ENCODE measurements around the gene DOCK1.
A peak's percentile ranks its signal among the peaks of the same experiment; 100 is the strongest.

DOCK1 gene

DNA sequence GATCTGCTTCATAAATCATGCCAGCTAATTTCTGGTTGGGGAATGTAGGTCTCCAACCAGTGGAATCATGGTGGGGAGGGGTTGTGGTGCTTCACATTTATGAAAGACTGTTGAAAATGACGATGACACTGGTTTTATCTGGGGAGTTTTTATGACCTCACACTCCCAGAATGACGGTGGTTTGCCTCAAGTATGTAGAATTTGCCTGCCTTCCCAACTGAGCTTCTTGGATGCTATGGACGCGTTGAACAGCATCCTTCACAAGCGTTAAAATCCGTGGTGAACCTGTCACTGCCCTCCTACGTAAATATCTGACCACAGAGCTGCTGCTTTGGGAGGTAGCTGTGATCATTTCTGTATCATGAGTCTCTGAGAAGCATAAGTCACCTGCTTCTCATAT, 287.9 kb downstream of the DOCK1 start:
- DNase-seq: no peak

GRCh38 chr10:127194111-127194510, 288.9 kb downstream of the DOCK1 start:
- DNase-seq: no peak

DNA sequence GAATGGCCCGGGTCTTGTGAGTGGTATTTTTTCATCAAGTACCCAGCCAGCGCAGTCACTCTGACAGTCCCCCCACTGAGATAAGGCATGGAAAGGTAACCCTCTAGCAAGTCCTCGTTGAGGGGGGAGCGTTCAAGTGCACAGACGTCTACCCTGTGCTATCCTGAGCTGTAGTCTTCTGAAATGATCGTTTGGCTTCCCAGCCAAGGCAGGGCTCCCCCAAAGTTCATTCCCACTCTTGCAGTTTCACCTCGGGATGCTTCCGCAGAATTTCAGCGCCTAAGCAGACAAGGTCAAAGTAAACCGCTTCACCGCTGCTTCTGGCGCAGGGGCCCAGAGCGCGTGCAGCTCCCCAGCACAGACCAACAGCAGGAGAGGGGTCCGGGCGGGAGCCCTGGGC, 289.4 kb downstream of the DOCK1 start:
- no peak for DNase-seq

DNA sequence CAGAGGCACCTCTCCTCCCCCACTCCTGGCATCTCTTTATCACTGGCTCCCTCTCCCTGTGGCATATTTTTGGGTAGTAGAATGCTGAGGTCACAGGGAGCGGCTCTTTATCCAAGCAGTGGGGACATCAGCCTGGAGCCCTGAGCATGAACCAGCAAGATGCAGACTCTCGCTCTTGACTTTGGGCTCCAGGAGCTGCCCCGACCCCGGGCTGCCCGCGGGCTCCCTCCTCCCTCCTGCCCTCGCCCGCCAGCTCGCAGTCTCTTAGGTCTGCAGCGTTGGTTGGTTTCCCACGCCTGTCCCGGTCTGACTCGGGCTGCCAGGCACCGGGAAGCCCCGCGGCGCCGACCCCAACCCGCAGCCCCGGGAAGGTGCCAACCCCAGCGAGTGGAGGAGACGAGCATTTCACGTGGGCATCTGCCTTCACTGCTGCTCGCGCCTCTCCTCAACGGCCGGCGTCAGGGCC, 289.8 kb downstream of the DOCK1 start:
- peak; percentile 25 for DNase-seq

GRCh38 chr10:127195571-127196281, 290.5 kb downstream of the DOCK1 start:
- DNase-seq: peak; percentile 24

DNA sequence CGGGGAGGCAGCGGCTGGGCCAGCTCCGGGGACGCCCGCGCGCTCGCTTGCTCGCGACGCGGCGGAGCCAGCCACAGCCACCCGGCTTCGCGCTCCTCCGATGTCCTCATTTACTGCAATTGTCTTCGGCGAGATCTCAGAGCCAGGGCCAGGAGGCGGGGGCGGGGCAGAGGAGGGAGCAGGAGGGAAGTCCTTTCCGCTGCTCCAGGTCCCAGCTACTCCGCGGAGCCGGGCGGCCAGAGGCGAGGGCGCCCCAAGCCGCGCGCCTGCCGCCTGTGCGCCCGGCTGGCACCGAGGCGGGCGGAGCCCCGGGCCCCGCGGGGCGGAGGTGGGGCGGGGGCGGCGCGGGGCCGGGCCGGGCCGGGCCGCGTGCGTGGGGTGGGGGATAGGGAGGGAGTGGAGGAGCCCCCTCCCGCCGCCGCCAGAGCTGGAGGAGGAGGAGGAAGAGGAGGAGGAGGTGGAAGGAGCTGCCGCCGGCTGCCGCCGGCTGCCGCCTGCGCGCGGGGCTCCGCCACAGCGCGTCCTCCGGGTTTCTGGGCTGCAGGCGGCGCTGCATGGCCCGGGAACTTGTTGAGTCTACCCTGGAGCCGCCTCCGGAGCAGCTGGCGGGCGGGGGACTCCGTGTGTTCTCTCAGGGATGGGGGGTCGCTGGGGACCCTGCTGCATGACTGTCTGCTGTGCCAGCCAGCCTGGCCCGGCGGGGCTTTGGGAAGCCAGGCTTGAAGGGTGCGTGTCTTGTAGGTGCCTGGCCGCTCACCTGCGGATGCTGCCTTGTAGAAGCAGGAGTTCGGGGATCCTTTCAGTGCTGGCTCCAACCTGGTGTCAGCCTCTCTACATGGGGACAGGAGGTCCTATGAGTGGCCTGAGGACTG, 291.3 kb downstream of the DOCK1 start, which contains the start of gene INSYN2A:
Gene INSYN2A (minus strand): TSS at position 310 of the 872 bp plus-strand sequence. CDS start 20,196 bp downstream, outside the sequence.
- peak; percentile 45 for DNase-seq

DNA sequence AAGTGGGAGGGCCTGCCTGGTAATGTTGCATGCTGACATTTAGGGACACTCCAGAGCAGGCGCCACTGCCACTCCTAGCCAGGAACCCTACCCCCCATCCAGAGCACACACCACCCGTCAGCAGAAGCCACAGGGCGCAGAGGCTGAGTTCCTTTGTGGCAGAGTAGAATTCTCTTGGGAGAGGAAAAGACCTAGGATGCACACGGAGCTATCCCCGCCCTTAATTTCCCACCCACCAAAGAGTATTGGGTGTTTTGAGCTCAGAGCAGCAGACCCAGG, 291.9 kb downstream of the DOCK1 start:
- peak; percentile 45 for DNase-seq

GRCh38 chr10:127198307-127198706, 293.1 kb downstream of the DOCK1 start:
- DNase-seq: no peak

DNA sequence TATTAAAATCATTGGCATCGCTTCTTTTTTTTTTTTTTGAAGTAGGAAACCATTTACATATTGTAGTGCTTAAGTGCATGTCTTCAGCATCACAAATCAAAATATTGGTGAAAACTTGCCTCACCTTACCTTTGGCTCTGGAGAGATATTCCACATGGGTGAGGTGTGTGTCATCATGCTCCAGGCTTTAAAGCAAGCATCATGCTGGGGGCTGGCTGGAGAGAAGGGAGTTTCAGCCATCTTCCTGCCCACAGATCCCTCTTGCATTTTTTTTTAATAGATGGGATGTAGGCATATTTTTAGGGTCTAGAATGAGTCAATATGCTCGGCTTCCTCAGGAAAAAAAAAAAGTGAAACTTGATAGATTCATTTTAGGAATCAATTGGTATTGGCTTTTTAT, 293.5 kb downstream of the DOCK1 start:
- no peak for DNase-seq

GRCh38 chr10:127200646-127201045, 295.4 kb downstream of the DOCK1 start:
- no peak for DNase-seq

GRCh38 chr10:127203067-127203466, 297.8 kb downstream of the DOCK1 start:
- no peak for DNase-seq

DNA sequence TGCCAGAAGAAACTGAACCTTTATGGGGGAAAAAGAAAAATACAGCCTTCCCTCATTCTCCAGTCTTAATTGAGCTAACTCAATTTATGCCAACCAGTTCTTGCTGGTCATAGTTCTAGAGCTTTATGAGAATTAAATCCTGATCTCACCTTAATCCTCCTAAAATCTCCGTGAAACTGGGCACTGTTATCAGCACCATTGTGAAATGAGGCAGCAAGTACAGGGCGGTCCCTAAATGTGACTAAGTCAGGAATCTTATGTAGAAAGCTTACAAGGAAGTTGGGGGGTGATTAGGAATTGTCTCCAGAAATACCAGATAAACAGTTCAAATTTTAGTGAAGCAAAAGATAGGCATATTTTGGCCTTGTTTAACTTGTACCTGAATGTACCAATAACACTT, 301.9 kb downstream of the DOCK1 start:
- DNase-seq: no peak

GRCh38 chr10:127210936-127211466, 305.8 kb downstream of the DOCK1 start:
- DNase-seq: no peak

GRCh38 chr10:127215866-127216265, 310.6 kb downstream of the DOCK1 start:
- DNase-seq: peak; percentile 9

DNA sequence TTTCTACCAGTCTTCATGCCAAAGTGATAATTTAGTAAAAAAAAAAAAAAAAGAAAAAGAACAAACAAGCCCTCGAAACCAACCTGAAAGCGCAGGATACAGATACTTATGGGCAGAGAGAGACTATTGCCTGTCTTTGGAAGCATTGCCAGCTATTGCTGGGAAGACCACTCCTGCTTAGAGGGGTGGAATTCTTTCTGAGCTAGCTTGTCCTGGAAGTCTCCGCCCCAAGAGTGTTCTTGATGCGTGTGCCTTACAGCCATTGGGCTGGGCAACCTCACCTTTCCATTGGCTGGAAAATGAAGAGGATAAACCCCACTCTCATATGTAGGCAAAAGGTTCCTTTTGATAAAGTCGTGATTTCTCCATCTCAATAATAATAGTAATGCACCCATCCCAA, 311.0 kb downstream of the DOCK1 start:
- no peak for DNase-seq

GRCh38 chr10:127216786-127217185, 311.6 kb downstream of the DOCK1 start:
- no peak for DNase-seq

DNA sequence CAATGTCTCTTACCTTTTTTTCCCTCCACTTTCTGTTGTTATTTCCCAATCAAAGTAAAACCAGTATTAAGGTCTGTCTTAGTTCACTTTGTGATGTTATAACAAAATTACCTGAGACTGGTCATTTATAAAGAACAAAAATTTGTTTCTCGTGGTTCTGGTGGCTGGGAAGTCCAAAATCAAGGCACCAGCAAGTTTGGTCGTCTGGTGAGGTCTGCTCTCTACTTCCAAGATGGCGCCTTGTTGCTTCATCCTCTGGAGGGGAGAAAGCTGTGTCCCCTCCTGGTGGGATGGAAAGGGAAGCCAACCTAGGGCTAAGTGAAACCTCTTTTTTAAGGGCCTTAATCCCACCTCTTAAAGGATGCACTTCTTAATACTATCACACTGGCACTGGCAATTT, 313.4 kb downstream of the DOCK1 start:
- no peak for DNase-seq

DNA sequence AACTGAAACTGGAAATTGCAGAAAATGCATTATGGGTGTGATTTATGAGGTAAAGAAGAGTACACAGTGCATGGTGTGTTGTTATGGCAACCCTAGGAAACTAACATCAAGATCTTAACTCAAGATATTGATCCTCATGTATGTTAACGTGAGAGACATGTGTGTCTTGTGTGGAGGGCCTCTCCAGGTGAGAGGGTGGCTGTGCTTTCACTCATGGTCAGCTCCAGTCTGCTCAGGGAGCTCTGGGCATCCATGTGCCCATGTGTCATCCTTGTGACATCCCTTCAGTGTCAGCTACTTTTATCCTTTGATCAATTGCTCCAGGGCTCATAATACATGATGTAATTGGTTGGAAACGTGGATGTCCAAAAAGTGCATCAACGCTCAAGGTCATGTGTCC, 316.1 kb downstream of the DOCK1 start:
- DNase-seq: no peak

GRCh38 chr10:127227027-127227426, 321.8 kb downstream of the DOCK1 start:
- no peak for DNase-seq

DNA sequence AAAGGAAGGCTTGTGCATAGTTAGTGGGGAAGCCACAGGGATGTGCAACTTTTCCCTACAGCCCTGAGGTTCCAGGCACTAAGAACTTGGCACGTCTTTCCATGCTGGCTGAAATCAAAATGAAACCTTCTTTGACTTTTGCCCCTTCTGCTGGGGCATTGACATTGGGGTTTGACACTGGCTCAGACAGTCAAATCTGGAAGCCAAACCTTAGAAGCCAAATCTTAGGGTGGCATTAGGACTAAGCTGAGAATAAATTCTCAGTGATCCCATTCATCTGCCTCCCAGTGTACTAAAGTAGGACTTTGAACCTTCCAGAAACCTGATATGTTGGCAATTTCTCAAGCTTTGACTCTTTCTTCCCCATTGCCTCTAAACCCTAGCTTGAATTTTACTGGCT, 322.4 kb downstream of the DOCK1 start:
- DNase-seq: no peak

DNA sequence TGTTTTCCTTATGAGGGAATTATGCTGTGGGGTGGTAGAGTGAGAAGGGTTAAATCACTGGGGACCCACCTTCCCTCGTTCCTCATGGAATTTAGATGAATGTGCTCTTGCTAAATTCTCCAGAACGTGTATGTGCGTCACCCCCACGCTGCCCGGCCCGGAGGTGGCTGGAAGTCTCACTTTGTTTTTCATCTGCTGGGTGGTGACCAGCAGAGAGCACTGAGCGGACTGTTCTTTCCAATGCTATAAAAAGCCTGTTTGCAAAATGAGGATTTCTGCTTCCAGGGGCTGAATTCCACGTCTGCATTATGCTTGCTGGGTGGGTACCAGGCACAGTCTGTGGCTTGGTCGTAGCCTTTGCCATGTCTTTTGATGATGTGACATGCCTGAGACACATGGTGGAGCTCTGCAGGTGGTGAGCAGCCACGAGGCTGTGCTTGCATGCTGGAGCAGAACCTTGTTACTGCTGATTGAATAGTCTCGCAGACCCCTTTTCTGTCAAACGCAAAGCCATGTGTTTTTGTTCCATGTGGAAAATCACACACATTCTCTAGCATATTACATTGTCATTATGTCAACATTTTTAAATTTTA, 323.1 kb downstream of the DOCK1 start:
- no peak for DNase-seq

DNA sequence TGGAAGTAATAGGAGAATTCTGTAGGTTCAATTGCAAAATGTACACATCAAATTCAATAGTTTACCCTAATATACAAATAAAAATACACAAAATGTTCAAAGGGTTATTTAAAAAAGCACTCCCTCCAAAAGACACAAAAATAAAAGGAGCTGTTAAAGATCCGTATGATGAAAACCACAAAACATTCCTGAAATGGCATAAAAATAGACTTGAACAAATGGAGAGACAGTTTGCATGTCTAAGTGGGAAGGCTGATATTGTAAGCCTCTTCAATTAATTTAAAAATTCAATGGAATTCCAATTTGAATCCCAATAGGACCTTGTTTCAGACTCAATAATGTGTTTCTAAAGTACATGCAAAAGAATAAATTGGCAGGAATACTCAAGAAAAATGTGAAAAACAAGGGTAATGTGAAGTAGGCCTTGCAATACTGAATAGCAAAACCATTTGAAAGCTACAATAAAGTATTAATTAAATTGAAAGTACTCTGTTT, 329.1 kb downstream of the DOCK1 start:
- DNase-seq: no peak

GRCh38 chr10:127236266-127236665, 331.0 kb downstream of the DOCK1 start:
- no peak for DNase-seq

All from NCI-H345 (cell line).